H1 (cell line): ENCODE results near the gene TTC6.

Source experiments
- CREB1 ChIP-seq: IDR thresholded peaks from 2 replicates; pipeline ENCODE4 v1.6.1; 2012; ENCODE audit warnings: inconsistent platforms
- CTCF ChIP-seq, 3 experiments: IDR thresholded peaks; 1 replicate in 2 of 3; 2 replicates in 1 of 3; pipeline versions ENCODE4 v1.5.1 to v1.6.1; 2011; ENCODE audit warnings: low read length in 3 of 3, mild to moderate bottlenecking in 3 of 3, inconsistent platforms in 2 of 3, low read depth in 1 of 3, moderate library complexity in 1 of 3; ENCODE audit not compliant: insufficient read depth in 1 of 3; ENCODE audit errors: control extremely low read depth in 1 of 3
- HDAC6 ChIP-seq: IDR thresholded peaks from one replicate; pipeline ENCODE4 v1.7.1; 2012; ENCODE audit warnings: low read depth, mild to moderate bottlenecking, inconsistent platforms, low read length, moderate library complexity
- KDM5A ChIP-seq: fragments of 200-600 bp; IDR thresholded peaks from 2 replicates; pipeline ENCODE4 v1.7.1; 2012; ENCODE audit warnings: mild to moderate bottlenecking, low read length, inconsistent platforms, mixed read lengths
- POLR2A ChIP-seq, 2 experiments: IDR thresholded peaks; 1 replicate in 1 of 2; 2 replicates in 1 of 2; pipeline ENCODE4 v1.6.1; 2011; ENCODE audit warnings: low read depth in 2 of 2, low read length in 2 of 2, mild to moderate bottlenecking in 2 of 2; ENCODE audit errors: control extremely low read depth in 1 of 2
- POLR2AphosphoS5 ChIP-seq: IDR thresholded peaks from 2 replicates; pipeline ENCODE4 v1.6.1; 2011; ENCODE audit warnings: low read depth, low read length
- RBBP5 ChIP-seq: IDR thresholded peaks from 2 replicates; pipeline ENCODE4 v1.7.1; 2012; ENCODE audit warnings: low read depth, mild to moderate bottlenecking, inconsistent platforms, low read length, moderate library complexity, borderline replicate concordance

- no peak for TF ChIP-seq CTCF (IDR thresholded peaks at IDR 0.05; ENCODE audit: control extremely low read depth in 1 of 3, insufficient read depth in 1 of 3, low read depth in 1 of 3, low read length in 3 of 3)
- no peak for TF ChIP-seq RBBP5
- TF ChIP-seq KDM5A: no peak
- TF ChIP-seq POLR2AphosphoS5: no peak
- TF ChIP-seq CREB1: no peak
- TF ChIP-seq POLR2A (IDR thresholded peaks at IDR 0.05; ENCODE audit: control extremely low read depth in 1 of 2, low read depth in 2 of 2, low read length in 2 of 2): no peak
- TF ChIP-seq HDAC6: no peak
Measured at GRCh38 chr14:37550511-37550910, 44.9 kb upstream of the TTC6 start.
